K562 (cell line): Measurements from ENCODE around the gene IL15. TPM values are rescaled to one million over a fixed set of nuclear protein-coding genes. Genes with fewer than 3 reads are reported as not detected.

Experiments used
- ATAC-seq: fragments of 200-7000 bp; cut with Tn5 transposase; 3 replicates; pipeline ENCODE4 v1.9.1; 2020; ENCODE audit warnings: moderate library complexity
- BruUV-seq: library from RNA; stranded (reverse); fragments of 400-500 nt; replicated peaks from 2 replicates; lab custom pipeline; 2021; lab: Mats Ljungman, UMichigan
- CTCF ChIA-PET: fragments of 300-600 bp; formaldehyde crosslinking; extraction: SDS; loops from one replicate; lab custom pipeline; 2021; ENCODE audit warnings: low intra/inter-chr PET ratio; lab: Yijun Ruan, JAX
- POLR2A ChIA-PET: fragments of 300-600, 350-650 bp; sonication (Branson Sonifier 250); formaldehyde crosslinking; extraction: SDS; loops from one replicate; lab custom pipeline; 2021; ENCODE audit warnings: antibody characterized with exemption, inconsistent platforms; lab: Yijun Ruan, JAX
- DNase-seq, 4 experiments: peaks; one replicate each; pipeline versions ENCODE4 v3.0.0 to v3.0.0-alpha.2; 2011 to 2018; ENCODE audit warnings: low spot score in 3 of 4, mixed read lengths in 3 of 4; ENCODE audit errors: extremely low read depth in 1 of 4
- FAIRE-seq: peaks from 2 replicates; lab custom pipeline; 2011; peaks lifted over from hg19 to GRCh38; lab: Jason Lieb, UNC
- H2AFZ ChIP-seq: 2 replicates; pipeline ENCODE4 v1.6.0; 2011; ENCODE audit warnings: low read depth, low read length, control low read depth, inconsistent platforms
- H3K27ac ChIP-seq: fragments of 200-600 bp; 3 replicates; pipeline ENCODE4 v1.8.0; 2011; ENCODE audit warnings: low read depth, mild to moderate bottlenecking, control low read depth, inconsistent platforms, low read length, moderate library complexity, mixed read lengths; ENCODE audit errors: extremely low read depth
- H3K27me3 ChIP-seq, 2 experiments: fragments of 300-600 bp in 1 of 2; 2 replicates in 1 of 2; 3 replicates in 1 of 2; pipeline versions ENCODE4 v1.6.0 to v1.8.0; 2011; ENCODE audit warnings: inconsistent platforms in 2 of 2, low read length in 2 of 2, mild to moderate bottlenecking in 1 of 2, mixed read lengths in 1 of 2, moderate library complexity in 1 of 2; ENCODE audit not compliant: control insufficient read depth in 2 of 2, insufficient read depth in 2 of 2
- H3K36me3 ChIP-seq: fragments of 300-600 bp; 3 replicates; pipeline ENCODE4 v1.8.0; 2011; ENCODE audit warnings: mild to moderate bottlenecking, low read length, inconsistent platforms; ENCODE audit not compliant: control insufficient read depth, insufficient read depth
- H3K4me1 ChIP-seq, 2 experiments: fragments of 200-600 bp in 1 of 2; replicated peaks in 1 of 2; 2 replicates in 1 of 2; 3 replicates in 1 of 2; pipeline versions ENCODE4 v1.5.1 to v1.8.0; 2011; ENCODE audit warnings: inconsistent platforms in 2 of 2, low read length in 2 of 2, mild to moderate bottlenecking in 1 of 2, mixed read lengths in 1 of 2, moderate library complexity in 1 of 2; ENCODE audit not compliant: control insufficient read depth in 2 of 2, insufficient read depth in 2 of 2
- H3K4me2 ChIP-seq: 2 replicates; pipeline ENCODE4 v1.6.1; 2011; ENCODE audit warnings: low read length, control low read depth, inconsistent platforms, mixed read lengths; ENCODE audit not compliant: insufficient read depth
- H3K4me3 ChIP-seq: fragments of 200-600 bp; sonication (generic), shearing (Covaris generic); 2 replicates; pipeline ENCODE4 v1.5.1; 2016; ENCODE audit warnings: control low read depth, inconsistent platforms
- H3K79me2 ChIP-seq: fragments of 200-600 bp; 3 replicates; pipeline ENCODE4 v1.8.0; 2011; ENCODE audit warnings: low read length, inconsistent platforms; ENCODE audit not compliant: control insufficient read depth, insufficient read depth
- H3K9ac ChIP-seq, 2 experiments: 2 replicates each; pipeline versions ENCODE4 v1.6.0 to v1.6.1; 2011; ENCODE audit warnings: low read depth in 2 of 2, low read length in 2 of 2, control low read depth in 1 of 2, inconsistent platforms in 1 of 2, mild to moderate bottlenecking in 1 of 2, mixed read lengths in 1 of 2; ENCODE audit not compliant: insufficient read depth in 1 of 2
- H3K9me1 ChIP-seq: one replicate; pipeline ENCODE4 v1.6.0; 2011; ENCODE audit warnings: inconsistent platforms, mild to moderate bottlenecking, low read length, moderate library complexity; ENCODE audit not compliant: control insufficient read depth, insufficient read depth
- H3K9me3 ChIP-seq: replicated peaks from 2 replicates; pipeline ENCODE4 v1.5.1; 2011; ENCODE audit warnings: low read depth, low read length, inconsistent platforms; ENCODE audit not compliant: control insufficient read depth, insufficient read depth
- H4K20me1 ChIP-seq: replicated peaks from 2 replicates; pipeline ENCODE4 v1.6.1; 2011; ENCODE audit warnings: low read length, inconsistent platforms, mixed read lengths; ENCODE audit not compliant: control insufficient read depth, insufficient read depth
- ASH1L ChIP-seq: fragments of 450-650 bp; IDR thresholded peaks from 2 replicates; pipeline ENCODE4 v1.6.1; 2018; ENCODE audit warnings: borderline replicate concordance, mild to moderate bottlenecking, low read depth; ENCODE audit not compliant: partially characterized antibody
- BMI1 ChIP-seq: fragments of 150-350 bp; IDR thresholded peaks from 2 replicates; pipeline ENCODE4 v1.6.1; 2014; ENCODE audit warnings: low read length
- CBX1 ChIP-seq: sonication (generic); IDR thresholded peaks from 2 replicates; pipeline ENCODE4 v1.6.1; 2016; ENCODE audit warnings: antibody characterized with exemption, low read depth, mild to moderate bottlenecking
- CHD2 ChIP-seq: IDR thresholded peaks from 2 replicates; pipeline ENCODE4 v1.6.1; 2011; ENCODE audit warnings: low read depth, low read length
- CSDE1 ChIP-seq, 2 experiments: fragments of 450-650 bp; IDR thresholded peaks; 2 replicates each; pipeline ENCODE4 v1.6.1; 2016; ENCODE audit warnings: mild to moderate bottlenecking in 1 of 2
- CTBP1 ChIP-seq: fragments of 450-650 bp; IDR thresholded peaks from 2 replicates; pipeline ENCODE4 v1.6.1; 2016; ENCODE audit warnings: borderline replicate concordance
- HCFC1 ChIP-seq: IDR thresholded peaks from 2 replicates; pipeline ENCODE4 v1.6.1; 2012; ENCODE audit warnings: low read depth, low read length, improper control_type of control experiment
- NR0B1 ChIP-seq: fragments of 450-650 bp; IDR thresholded peaks from one replicate; pipeline ENCODE4 v1.6.1; 2018; ENCODE audit warnings: mild to moderate bottlenecking, moderate library complexity; ENCODE audit not compliant: partially characterized antibody
- RBBP5 ChIP-seq: fragments of 200-600 bp; sonication (generic); IDR thresholded peaks from 2 replicates; pipeline ENCODE4 v1.6.1; 2012; ENCODE audit warnings: borderline replicate concordance, mild to moderate bottlenecking, low read length, control low read depth, inconsistent platforms; ENCODE audit not compliant: insufficient read depth, poor library complexity, severe bottlenecking
- SLC30A9 ChIP-seq: fragments of 250-450 bp; sonication (Bioruptor Pico); IDR thresholded peaks from 2 replicates; pipeline ENCODE4 v1.8.0; 2022; ENCODE audit warnings: mild to moderate bottlenecking, moderate library complexity
- SNIP1 ChIP-seq: fragments of 450-650 bp; IDR thresholded peaks from 2 replicates; pipeline ENCODE4 v1.7.1; 2017; ENCODE audit warnings: low read depth, mild to moderate bottlenecking
- SOX6 ChIP-seq: fragments of 450-650 bp; IDR thresholded peaks from 2 replicates; pipeline ENCODE4 v1.6.1; 2014; ENCODE audit warnings: mild to moderate bottlenecking
- TCFL5 ChIP-seq: fragments of 250-450 bp; sonication (Bioruptor Pico); conservative IDR thresholded peaks from 2 replicates; pipeline ENCODE4 v1.6.1; 2021; ENCODE audit warnings: mild to moderate bottlenecking, moderate library complexity, matching md5 sums
- ZNF124 ChIP-seq: sonication (generic); formaldehyde crosslinking; IDR thresholded peaks from 2 replicates; pipeline ENCODE4 v1.8.1; 2022; ENCODE audit warnings: missing genetic modification reagents
- ZNF174 ChIP-seq: fragments of 250-450 bp; sonication (Bioruptor Pico); IDR thresholded peaks from 2 replicates; pipeline ENCODE4 v1.4.0; 2020; ENCODE audit warnings: mild to moderate bottlenecking
- ZNF696 ChIP-seq: fragments of 250-450 bp; sonication (Bioruptor Pico); conservative IDR thresholded peaks from 2 replicates; pipeline ENCODE4 v1.4.0; 2020; ENCODE audit warnings: mild to moderate bottlenecking, moderate library complexity
- WGBS: fragments of 100-300 bp; shearing (Covaris generic); methylation state at CpG from one replicate; pipeline ENCODE4 v1.1.6; 2016; ENCODE audit warnings: low coverage, mixed read lengths; ENCODE audit not compliant: insufficient coverage; ENCODE audit errors: missing lambda C conversion rate; 5-methylcytosine and 5-hydroxymethylcytosine counted together
- in situ Hi-C: fragments of 300-500 bp; cut with MboI; formaldehyde crosslinking; loops from 4 replicates; pipeline ENCODE4 v1.15.0; 2018; ENCODE audit warnings: inconsistent platforms, mixed read lengths
- intact Hi-C: fragments of 100-400 bp; cut with micrococcal nuclease; formaldehyde crosslinking; loops from 2 replicates; pipeline ENCODE4 v1.14.2; 2022
- polyA plus RNA-seq, 8 experiments: library from polyadenylated mRNA; depleted of rRNA in 4 of 8; stranded (reverse) in 5 of 8; unstranded in 3 of 8; fragments of >200 nt; fragmentation: Nextera tagmentation in 2 of 8; fragmentation: Illumina TruSeq in 1 of 8; extraction: Ambion mirVana in 2 of 8; extraction: Trizol in 1 of 8; gene quantifications; 2 replicates each; pipeline versions ENCODE4 v1.2.1 to v1.2.3, GENCODE V29; 2011 to 2014; ENCODE audit warnings: inconsistent platforms in 1 of 8, missing spikeins in 1 of 8
- total RNA-seq, 7 experiments: library from RNA; depleted of rRNA in 6 of 7; stranded (reverse); fragments of >200 nt in 6 of 7; fragmentation: Illumina TruSeq in 2 of 7; extraction: Trizol in 2 of 7; gene quantifications; 2 replicates each; pipeline versions ENCODE4 v1.2.1 to v1.2.3, GENCODE V29; 2011 to 2021; ENCODE audit warnings: low replicate concordance in 1 of 7
- TF ChIP-seq, protein P1 (sequence below): sonication (generic); formaldehyde crosslinking; IDR thresholded peaks from 2 replicates; pipeline ENCODE4 v1.8.0; 2022; ENCODE audit warnings: mild to moderate bottlenecking, missing genetic modification reagents
- TF ChIP-seq, protein P2 (sequence below): fragments of 250-450 bp; sonication (Bioruptor Pico); IDR thresholded peaks from 2 replicates; pipeline ENCODE4 v1.5.0; 2020; ENCODE audit warnings: mild to moderate bottlenecking
- TF ChIP-seq, protein P3 (sequence below): fragments of 450-650 bp; formaldehyde crosslinking; IDR thresholded peaks from 2 replicates; pipeline ENCODE4 v1.4.0; 2022; ENCODE audit warnings: missing genetic modification characterization

IL15 gene
- total and polyA plus RNA-seq, 9 of the 15 experiments (the other 6 are each of a cell fraction or from before 2014, with no cell fraction given): 0.13 to 0.50 (median 0.34) TPM

DNA sequence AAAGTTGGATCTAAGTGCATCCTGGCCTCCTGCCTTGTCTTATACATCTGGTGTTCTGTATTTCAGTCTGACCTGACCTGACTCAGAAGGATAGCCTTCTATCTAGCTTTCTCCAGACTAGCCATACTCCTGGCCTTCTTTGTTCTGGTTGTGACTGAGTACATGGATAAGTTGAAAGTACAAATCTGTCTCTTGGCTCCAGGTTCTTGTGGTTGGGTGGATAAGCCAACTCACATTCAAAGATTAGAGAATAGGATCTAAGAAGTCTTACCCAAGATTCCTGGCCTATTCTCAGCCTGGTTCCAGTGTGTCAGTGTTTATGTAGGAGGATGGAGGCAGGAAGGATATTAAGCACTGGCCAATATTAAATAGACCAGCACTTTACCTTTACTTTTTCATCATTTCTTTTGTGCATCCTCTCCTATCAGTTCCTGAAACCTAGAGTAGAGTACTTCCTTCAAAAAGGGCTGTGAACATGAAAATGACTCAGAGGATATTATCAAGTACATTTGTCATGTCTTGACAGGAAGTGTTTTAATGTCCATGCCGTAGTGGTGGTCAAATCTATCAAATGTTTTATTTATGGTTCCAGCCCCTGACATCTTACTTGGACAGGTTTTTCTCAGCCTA lies 123.5 kb downstream of the IL15 start (continued):
- no peak for TF ChIP-seq ZNF124

GRCh38 chr4:141761926-141762325 lies 125.5 kb downstream of the IL15 start:
- Histone ChIP-seq H4K20me1 (no peaks in the 10 kb centered on the region), H3K27me3 (no peaks in the 10 kb centered on the region), H3K36me3 (no peaks in the 10 kb centered on the region), H3K4me3 (no peak overlapping the region), H3K9me1 (no peaks in the 10 kb centered on the region), H3K79me2 (no peaks in the 10 kb centered on the region), H3K9me3 (no peaks in the 10 kb centered on the region), H2AFZ (no peak overlapping the region), H3K27ac (no peak overlapping the region), H3K9ac (no peak overlapping the region), H3K4me1 (no peaks in the 10 kb centered on the region), H3K4me2 (no peak overlapping the region)
- CTCF ChIA-PET: no interaction called here
- DNase-seq: no peak
- in situ Hi-C loops: no loop called here
- WGBS: 0% methylated on average over 2 of the region's 2 CpGs
- BruUV-seq: no TSS peak
- POLR2A ChIA-PET: no interaction called here
- intact Hi-C loops: no loop called here
- no peak for ATAC-seq
- FAIRE-seq: no peak
- TF ChIP-seq SLC30A9 (CRISPR knock-in tag) (no peak), BMI1 (no peak), CBX1 (no peak), SNIP1 (no peak), RBBP5 (no peak), NR0B1 (no peak), ASH1L (no peak), ZNF696 (no peak), CHD2 (no peak), SOX6 (no peak), TCFL5 (CRISPR knock-in tag) (no peak), CSDE1 (IDR thresholded peaks at IDR 0.05) (no peak), ZNF174 (no peak), HCFC1 (no peak), CTBP1 (no peak)
- TF ChIP-seq, protein P1, sequence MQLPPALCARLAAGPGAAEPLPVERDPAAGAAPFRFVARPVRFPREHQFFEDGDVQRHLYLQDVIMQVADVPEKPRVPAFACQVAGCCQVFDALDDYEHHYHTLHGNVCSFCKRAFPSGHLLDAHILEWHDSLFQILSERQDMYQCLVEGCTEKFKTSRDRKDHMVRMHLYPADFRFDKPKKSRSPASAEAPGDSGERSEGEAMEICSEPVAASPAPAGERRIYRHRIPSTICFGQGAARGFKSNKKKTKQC: no peak
- TF ChIP-seq, protein P2, sequence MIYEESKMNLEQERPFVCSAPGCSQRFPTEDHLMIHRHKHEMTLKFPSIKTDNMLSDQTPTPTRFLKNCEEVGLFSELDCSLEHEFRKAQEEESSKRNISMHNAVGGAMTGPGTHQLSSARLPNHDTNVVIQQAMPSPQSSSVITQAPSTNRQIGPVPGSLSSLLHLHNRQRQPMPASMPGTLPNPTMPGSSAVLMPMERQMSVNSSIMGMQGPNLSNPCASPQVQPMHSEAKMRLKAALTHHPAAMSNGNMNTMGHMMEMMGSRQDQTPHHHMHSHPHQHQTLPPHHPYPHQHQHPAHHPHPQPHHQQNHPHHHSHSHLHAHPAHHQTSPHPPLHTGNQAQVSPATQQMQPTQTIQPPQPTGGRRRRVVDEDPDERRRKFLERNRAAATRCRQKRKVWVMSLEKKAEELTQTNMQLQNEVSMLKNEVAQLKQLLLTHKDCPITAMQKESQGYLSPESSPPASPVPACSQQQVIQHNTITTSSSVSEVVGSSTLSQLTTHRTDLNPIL (CRISPR knock-in tag): no peak
- TF ChIP-seq, protein P3, sequence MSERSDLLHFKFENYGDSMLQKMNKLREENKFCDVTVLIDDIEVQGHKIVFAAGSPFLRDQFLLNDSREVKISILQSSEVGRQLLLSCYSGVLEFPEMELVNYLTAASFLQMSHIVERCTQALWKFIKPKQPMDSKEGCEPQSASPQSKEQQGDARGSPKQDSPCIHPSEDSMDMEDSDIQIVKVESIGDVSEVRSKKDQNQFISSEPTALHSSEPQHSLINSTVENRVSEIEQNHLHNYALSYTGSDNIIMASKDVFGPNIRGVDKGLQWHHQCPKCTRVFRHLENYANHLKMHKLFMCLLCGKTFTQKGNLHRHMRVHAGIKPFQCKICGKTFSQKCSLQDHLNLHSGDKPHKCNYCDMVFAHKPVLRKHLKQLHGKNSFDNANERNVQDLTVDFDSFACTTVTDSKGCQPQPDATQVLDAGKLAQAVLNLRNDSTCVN: no peak
